Right lobe of liver (tissue), 6 donors: Measurements from ENCODE around the gene FRY. TPM values are rescaled to one million over a fixed set of nuclear protein-coding genes. Genes with fewer than 3 reads are reported as not detected.
A peak's percentile ranks its signal among the peaks of the same experiment; 100 is the strongest.

Source experiments
- ATAC-seq, 4 donors: fragments of 200-7000 bp; cut with Tn5 transposase; one replicate each; pipeline ENCODE4 v1.9.1; 2020; ENCODE audit warnings: mild to moderate bottlenecking in 4 of 4, moderate library complexity in 4 of 4
- DNase-seq, 3 donors: peaks; one replicate each; pipeline ENCODE4 v3.0.0-alpha.2; 2020
- H3K27ac ChIP-seq, 3 donors: fragments of 200-600 bp; one replicate each; pipeline ENCODE4 v1.8.0; 2022
- H3K27me3 ChIP-seq, 2 donors: fragments of 200-600 bp; one replicate each; pipeline ENCODE4 v1.8.0; 2022
- H3K36me3 ChIP-seq, 4 donors: fragments of 200-600 bp; sonication (generic) in 1 of 4; one replicate each; pipeline versions ENCODE4 v1.5.1 to v1.8.0; 2017 to 2022; ENCODE audit warnings: control low read depth in 1 of 4
- H3K4me1 ChIP-seq, 4 donors: fragments of 200-600 bp; sonication (generic) in 1 of 4; one replicate each; pipeline versions ENCODE4 v1.5.1 to v1.8.0; 2017 to 2022; ENCODE audit warnings: control low read depth in 1 of 4
- H3K4me3 ChIP-seq, 3 donors: fragments of 200-600 bp; one replicate each; pipeline ENCODE4 v1.8.0; 2022
- H3K9me3 ChIP-seq, 4 donors: fragments of 200-600 bp; sonication (generic) in 1 of 4; one replicate each; pipeline versions ENCODE4 v1.5.1 to v1.8.0; 2017 to 2022; ENCODE audit warnings: control low read depth in 1 of 4
- CTCF ChIP-seq, 4 donors: fragments of 200-600 bp in 3 of 4; fragments of 450-650 bp in 1 of 4; IDR thresholded peaks; one replicate each; pipeline versions ENCODE4 v1.5.1 to v1.8.0; 2016 to 2022; ENCODE audit warnings: antibody characterized with exemption in 4 of 4, mild to moderate bottlenecking in 2 of 4
- POLR2A ChIP-seq: fragments of 450-650 bp; IDR thresholded peaks from one replicate; pipeline ENCODE4 v1.6.1; 2017; ENCODE audit warnings: antibody characterized with exemption, mild to moderate bottlenecking
- WGBS: methylation state at CpG from one replicate; pipeline ENCODE4 v1.1.6; 2018; ENCODE audit warnings: low coverage, low lambda C conversion rate; ENCODE audit not compliant: insufficient coverage; ENCODE audit errors: missing lambda C conversion rate; 5-methylcytosine and 5-hydroxymethylcytosine counted together
- intact Hi-C, 2 donors: fragments of 100-400 bp; cut with DNase I; formaldehyde crosslinking; loops; one replicate each; pipeline versions ENCODE4 v1.11.2 to v1.14.1; 2022
- total RNA-seq, 6 experiments: library from RNA; depleted of rRNA in 2 of 6; stranded (reverse); fragments of >200 nt in 2 of 6; fragmentation: NEBNext Ultra II Directional in 3 of 6; extraction: Animal tissue kit (Norgen Biotek cat#: 25700) in 3 of 6; gene quantifications; one replicate each; pipeline versions ENCODE4 v1.1.0 to v1.2.4, GENCODE V29; 2016 to 2023
- donor health status: DM: no; HTN: yes; CAD: no.
- donor health status: DM: no; HTN: no; CAD: no.
- donor health status: DM: no; HTN: no; CAD: no.
- donor health status: DM: no; HTN: yes; CAD: no.
- donor health status: DM: no; HTN: yes; CAD: no.

The FRY gene
- total RNA-seq, 6 experiments from 2014 or later = 16.1 to 106 (median 35.7) TPM

- ATAC-seq = peak in 1 of 4 donors; percentile 52
- peaks cover 0 to 36% (median 12%) of the 10 kb centered on the region in 4 donors for H3K36me3 ChIP-seq
- 60% methylated on average over 1 of the region's 1 CpG for WGBS
- H3K4me1 ChIP-seq = peaks cover 0 to 3% (median 0%) of the 10 kb centered on the region in 4 donors
- H3K27ac ChIP-seq = no peak overlapping the region
- TF ChIP-seq POLR2A (no peak), CTCF (IDR thresholded peaks at IDR 0.05) (no peak)
- DNase-seq = no peak
- H3K9me3 ChIP-seq = no peaks in the 10 kb centered on the region
- no peaks in the 10 kb centered on the region for H3K27me3 ChIP-seq
- no peak overlapping the region for H3K4me3 ChIP-seq
- intact Hi-C loops = no loop called here
Observed at GRCh38 chr13:32281096-32281495, 249.5 kb downstream of the FRY start.

GRCh38 chr13:32282096-32282711 lies 250.6 kb downstream of the FRY start:
- ATAC-seq (no peak), DNase-seq (no peak)
- Histone ChIP-seq H3K27ac (no peak overlapping the region), H3K4me3 (no peak overlapping the region), H3K9me3 (no peaks in the 10 kb centered on the region), H3K4me1 (peaks cover 0 to 3% (median 0%) of the 10 kb centered on the region in 4 donors), H3K27me3 (no peaks in the 10 kb centered on the region), H3K36me3 (peaks cover 0 to 25% (median 7%) of the 10 kb centered on the region in 4 donors)
- TF ChIP-seq CTCF (IDR thresholded peaks at IDR 0.05) (no peak), POLR2A (no peak)
- 82% methylated on average over 2 of the region's 2 CpGs for WGBS
- intact Hi-C loops = no loop called here

- ATAC-seq (peak; percentile 67 to 81 (median 74)), DNase-seq (peak in 1 of 3 donors; percentile 52)
- intact Hi-C loops = no loop called here
- Histone ChIP-seq H3K27ac (no peak overlapping the region), H3K4me1 (peaks cover 0 to 3% (median 0%) of the 10 kb centered on the region in 4 donors), H3K9me3 (no peaks in the 10 kb centered on the region), H3K4me3 (no peak overlapping the region), H3K36me3 (peaks cover 0 to 2% (median 0%) of the 10 kb centered on the region in 4 donors), H3K27me3 (no peaks in the 10 kb centered on the region)
- TF ChIP-seq POLR2A (no peak), CTCF (IDR thresholded peaks at IDR 0.05) (no peak)
- 46% methylated on average over 6 of the region's 6 CpGs for WGBS
Observed at GRCh38 chr13:32284927-32285632, 253.5 kb downstream of the FRY start.

GRCh38 chr13:32285633-32285965 lies 254.0 kb downstream of the FRY start:
- H3K4me1 ChIP-seq = peaks cover 0 to 3% (median 0%) of the 10 kb centered on the region in 4 donors
- H3K9me3 ChIP-seq = no peaks in the 10 kb centered on the region
- no peaks in the 10 kb centered on the region for H3K27me3 ChIP-seq
- H3K4me3 ChIP-seq = no peak overlapping the region
- H3K36me3 ChIP-seq = no peaks in the 10 kb centered on the region
- DNase-seq (no peak), ATAC-seq (no peak)
- no peak for TF ChIP-seq CTCF (IDR thresholded peaks at IDR 0.05)
- no peak for TF ChIP-seq POLR2A
- WGBS = 56% methylated on average over 4 of the region's 4 CpGs
- intact Hi-C loops = no loop called here
- H3K27ac ChIP-seq = no peak overlapping the region
